ENCODE measurements around the gene B3GNT9. TPM values are rescaled to one million over a fixed set of nuclear protein-coding genes. Genes with fewer than 3 reads are reported as not detected.

The B3GNT9 gene
- total RNA-seq, 1 donor from 2014 or later: 57.4 TPM

DNA sequence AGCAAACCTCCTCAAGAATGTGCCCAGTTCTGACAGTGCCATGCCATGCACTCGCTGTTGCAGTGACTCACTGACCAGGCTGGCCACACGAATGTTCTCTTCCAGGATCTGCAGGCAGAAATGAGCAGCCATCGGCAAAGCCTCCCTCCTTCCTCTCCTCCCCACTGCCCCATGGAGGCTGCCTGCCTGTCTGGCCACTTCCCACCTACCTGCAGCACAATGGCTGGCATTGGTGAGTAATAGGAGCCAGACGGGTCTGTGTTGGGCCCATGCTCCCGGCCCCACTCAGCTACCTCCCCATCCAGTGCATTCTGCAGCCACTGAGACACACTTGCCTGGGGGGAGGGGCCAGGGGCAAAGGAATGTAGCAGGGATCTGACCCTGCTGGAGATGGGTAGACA lies 35.8 kb upstream of the B3GNT9 start:
- peak; percentile 87 for DNase-seq (ENCODE audit: low read depth)

DNA sequence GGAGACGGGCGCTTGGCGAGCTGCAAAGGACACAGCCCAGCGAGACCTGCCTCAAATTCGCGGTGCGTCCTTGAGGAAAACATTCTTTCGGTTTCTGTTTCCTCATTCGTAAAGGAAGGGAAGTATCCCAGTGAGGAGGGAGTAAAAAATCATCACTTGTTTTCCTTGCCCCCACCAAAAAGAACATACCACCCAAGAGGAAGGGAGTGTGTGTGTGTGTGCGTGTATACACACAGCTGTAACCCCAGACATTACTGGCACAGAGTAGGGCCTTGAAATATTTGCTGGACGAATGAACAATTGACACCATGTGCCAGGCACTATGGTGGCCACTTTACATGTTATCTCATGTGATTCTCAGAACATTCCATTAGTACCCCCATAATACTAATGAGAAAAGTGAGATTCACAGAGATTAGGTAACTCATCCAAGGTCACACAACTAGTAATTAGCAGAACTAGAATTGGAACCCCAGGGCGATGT lies 34.9 kb upstream of the B3GNT9 start:
- no peak for DNase-seq (ENCODE audit: low read depth)

DNA sequence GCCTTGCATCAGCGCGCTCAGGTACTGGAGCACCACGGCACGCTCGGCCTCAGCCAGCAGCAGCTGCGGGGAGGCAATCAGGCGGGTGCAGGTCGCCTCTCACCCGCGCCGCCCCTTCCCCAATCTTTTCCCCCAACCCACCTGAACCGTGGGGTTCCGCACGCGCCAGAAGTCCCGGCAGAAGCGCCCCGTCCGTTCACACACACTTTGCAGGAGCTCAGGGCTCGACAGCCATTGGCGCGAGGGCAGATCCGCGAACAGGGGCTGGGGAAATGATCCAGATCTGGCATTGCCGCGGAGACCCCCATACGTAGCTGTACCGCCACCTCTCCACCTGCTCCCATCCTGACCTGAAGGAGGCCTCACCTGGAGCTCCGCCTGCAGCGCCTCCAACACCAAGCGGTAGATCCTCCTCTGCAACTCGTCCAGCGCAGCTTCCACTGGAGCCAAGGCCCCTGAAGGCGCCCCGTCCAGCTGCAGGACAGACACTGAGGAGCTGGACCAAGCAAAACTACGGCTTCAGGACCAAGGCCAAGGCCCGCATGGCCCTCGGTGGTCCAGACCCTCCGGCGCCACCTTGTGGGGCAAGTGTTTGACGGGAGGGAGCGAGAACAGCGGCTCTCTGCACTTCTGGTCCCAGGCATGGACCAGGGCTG lies 34.3 kb upstream of the B3GNT9 start:
- peak; percentile 95 for DNase-seq (ENCODE audit: low read depth)

DNA sequence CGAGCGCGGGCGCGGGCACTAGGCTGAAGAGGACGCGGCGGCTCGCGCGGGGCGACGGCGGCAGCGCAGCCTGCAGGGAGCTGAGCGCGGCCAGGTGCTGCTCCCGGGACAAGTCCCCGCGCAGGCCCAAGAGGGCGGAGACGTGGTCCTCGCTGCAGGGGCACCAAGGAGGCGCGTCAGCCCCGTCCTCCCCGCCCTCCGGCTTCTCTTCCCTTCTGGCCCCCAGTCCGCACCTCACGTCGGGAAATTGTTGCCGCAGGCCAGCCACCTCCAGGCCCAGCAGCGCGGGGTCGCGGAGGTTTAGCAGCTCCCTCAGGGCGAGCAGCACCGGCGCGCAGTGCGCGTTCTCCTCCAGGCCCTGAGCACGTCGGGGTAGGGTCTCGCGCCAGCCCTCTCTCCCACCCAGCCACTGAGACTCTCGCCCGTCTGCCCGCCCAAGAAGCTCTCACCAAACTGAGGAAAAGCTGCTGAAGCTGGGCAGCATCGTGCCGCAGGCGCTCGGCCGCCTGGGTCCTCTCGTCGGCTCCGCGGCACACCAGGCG lies 33.7 kb upstream of the B3GNT9 start:
- DNase-seq (ENCODE audit: low read depth): no peak

DNA sequence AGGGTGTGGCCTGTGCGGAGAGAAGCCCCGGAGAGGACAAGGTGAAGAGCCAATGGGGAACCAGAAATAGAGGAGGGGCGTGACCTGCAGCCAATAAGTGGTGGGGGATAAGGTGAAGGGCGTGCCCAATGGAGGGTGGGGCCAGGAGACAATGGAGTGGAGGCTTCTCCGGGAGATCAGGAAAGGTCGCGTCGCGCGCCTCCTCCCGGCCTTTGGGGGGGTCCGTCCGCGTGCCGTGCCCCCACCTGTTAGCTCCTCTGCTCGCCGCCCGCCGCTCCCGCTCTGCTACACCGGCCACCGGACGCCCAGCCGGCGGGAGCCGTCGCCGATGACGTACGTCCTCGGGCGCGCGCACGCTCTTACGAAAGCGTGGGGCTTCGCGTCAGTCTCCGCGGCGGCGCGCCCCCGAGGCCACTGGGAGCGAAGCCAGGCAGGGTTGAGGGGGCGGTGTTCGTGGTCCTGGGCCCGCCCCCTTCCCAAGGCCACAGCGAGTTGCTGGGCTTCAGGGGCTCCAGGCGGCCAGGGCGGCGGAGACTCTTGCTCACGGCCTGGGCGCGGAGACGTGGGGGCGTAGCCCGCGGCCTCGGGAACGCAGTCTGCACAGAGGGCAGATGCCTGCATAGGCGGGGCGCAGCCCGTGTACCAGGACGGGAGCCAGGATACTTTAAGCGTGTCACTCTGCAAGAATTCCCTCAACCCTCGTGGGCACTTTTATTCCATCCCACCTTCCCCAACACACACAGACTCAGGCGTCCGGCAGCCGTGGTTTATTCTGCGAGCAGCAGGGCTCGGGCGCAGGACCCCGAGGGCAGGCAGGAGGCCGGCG lies 33.0 kb upstream of the B3GNT9 start, which contains the start of gene MATCAP1:
TSS of gene MATCAP1 (minus strand) at position 337 of the 826 bp plus-strand sequence. CDS start 3,353 bp downstream, outside the sequence.
- DNase-seq (ENCODE audit: low read depth): peak; percentile 98

DNA sequence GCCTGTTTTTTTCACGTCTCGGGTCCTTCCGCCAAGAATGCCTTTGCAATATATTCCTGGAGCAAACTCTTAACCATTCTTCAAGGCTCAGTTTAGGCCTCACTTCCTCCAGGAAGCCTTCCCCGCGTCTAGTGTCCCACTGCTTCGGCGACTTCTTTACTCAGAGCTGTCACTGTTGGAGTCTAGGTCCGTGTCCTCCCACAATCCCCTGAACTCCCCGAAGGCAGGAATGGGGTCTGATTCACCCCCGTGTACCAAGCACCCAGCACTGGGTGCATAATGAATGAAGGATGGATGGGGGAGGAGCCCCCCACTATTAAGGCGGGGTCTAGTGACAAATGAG lies 32.5 kb upstream of the B3GNT9 start:
- DNase-seq (ENCODE audit: low read depth): no peak

DNA sequence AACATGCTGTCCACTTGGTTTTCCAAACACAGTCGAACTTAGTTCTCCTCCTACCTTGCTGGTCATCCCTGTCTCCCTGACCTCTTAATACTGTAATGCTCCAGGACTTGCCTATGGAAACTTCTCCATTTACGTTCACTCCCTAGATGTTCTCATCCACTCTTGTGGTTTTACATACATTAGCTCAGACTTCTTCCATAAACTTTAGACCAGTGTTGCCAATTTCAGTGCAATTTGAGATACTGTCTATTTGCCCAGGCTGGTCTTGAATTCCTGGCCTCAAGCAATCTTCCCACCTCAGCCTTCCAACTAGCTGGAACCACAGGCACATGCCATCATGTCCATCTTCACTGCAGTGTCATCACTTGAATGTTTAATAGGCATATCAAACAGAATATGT lies 31.5 kb upstream of the B3GNT9 start:
- no peak for DNase-seq (ENCODE audit: low read depth)

DNA sequence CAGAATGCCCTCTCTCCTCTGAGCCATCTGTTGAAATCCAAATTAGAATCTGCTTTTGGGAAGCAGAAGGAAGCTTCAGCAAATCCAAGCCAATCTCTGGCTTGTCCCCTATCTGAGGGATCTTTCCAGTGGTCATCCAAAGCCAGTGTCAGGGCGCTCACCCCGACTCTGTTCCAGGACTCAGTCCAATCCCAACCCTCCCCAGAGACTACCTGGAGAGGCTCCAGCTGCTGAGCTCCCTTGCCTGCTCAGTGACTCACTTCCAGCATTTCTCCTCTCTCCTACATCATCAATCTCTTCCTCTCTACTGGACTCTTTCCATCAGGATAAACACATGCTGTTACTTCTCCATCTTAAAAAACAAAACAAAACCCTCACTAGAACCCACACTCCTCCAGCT lies 30.5 kb upstream of the B3GNT9 start:
- DNase-seq (ENCODE audit: low read depth): peak; percentile 68

DNA sequence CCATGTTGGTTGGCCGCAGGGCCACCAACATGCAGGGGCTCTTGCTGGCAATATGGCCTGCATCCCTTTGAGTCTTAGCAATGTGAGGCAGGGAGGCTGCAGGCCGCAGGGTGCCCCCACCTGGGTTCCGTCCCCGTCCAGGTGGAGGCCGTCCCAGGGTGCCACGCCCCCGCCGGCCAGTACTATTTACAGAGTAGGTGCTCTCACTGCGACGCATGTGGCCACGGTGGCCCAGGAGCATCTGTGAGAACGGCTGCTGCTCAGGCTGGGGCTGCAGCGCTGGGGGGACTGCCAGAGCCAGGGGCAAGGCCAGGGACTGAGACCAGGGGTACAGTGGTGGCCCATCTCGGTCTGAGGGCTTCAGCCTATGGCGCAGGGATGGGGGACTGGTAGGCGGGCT lies 29.4 kb upstream of the B3GNT9 start:
- DNase-seq (ENCODE audit: low read depth): no peak

DNA sequence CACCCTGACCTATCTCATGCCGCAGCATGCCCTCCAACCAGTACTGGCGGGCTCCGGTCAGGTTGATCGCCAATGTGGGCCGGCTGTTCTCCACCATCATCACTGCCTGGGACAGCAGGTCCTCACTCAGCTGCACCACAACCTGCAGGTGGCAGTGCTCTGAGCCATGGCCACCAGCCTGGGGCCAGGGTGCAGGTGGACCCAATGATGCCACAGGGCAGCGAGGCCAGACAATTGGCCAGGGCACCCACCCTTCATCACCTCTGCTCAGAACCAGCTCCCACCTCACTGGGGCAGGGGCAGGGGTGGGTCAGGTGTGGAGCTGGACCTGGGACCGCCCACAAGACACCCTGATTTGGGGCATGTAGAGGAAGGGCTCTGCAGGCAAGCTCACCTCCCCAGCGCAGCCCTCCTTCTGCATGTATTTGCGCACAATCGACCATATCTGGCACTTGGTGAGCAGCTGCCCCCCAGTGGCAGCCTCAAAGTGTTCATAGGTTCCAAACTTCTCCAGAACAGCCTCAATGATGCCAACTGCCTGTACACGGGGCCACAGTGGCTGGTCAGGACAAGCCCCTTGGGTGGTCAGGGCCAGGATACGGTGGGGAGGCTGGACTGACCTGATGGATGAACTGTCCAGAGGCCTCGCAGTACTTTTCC lies 28.8 kb upstream of the B3GNT9 start:
- DNase-seq (ENCODE audit: low read depth): no peak

DNA sequence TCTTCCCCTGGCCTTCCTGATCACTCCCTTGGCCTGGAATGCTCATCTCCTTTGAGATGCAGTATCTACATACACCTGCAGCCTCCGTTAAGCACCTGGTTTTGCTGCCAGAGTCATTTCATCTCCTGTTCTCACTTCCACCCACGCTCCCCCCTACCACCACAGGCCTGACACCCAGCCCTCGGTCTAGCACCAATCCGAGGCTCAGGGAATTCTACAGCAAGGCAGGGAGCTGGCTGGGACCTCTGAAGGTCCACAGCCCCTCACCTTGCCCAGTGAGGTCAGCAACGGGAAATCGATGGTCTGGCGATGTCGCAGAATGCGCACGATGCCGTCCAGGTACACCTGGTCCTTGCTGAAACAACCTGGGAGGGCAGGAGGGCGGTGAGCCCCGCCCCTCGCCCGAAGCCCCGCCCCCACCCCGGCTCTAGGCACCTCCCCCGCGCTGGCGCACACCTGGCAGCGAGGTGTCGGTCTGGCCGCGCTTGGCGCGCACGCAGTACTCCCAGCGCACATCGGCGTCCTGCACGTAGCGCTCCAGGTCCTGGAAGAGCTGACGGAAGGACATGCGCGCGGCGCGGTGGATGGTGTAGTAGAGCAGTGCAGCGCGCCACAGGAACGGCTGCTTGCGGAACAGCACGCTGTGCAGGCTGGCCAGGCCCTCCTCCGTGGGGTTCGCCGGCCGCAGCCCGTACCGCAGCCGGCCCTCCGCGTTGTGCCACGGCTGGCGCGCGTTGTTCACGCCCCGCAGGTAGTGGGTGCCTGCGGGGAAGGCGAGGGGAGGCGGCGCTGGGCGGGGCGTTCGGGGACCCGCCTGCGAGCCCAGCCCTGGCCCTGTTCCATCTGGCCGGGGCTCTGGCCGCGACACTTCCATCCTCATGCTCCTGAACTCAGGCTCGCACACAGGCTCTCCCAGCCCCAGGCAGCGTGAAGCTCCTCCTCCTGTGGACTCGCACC lies 27.2 kb upstream of the B3GNT9 start:
- DNase-seq (ENCODE audit: low read depth): no peak

DNA sequence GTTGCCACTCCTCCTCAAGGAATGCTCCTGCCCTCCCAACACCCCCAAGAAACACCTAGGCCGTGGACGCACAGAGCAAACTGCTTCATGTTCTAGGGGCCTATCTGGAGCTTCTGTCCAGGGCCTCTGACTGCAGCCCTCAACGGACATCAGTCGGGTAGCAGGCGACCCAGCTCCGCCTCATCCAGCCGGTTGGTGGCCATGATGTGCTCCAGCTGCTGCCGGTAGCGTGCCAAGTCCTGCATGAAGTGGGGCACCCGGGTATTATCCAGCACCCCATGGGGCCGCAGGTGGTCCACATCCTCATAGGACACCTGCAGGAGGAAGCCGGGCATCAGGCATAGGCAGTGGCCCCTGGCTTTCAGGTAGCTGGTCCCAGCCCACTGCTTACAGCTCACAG lies 25.9 kb upstream of the B3GNT9 start:
- DNase-seq (ENCODE audit: low read depth): no peak

DNA sequence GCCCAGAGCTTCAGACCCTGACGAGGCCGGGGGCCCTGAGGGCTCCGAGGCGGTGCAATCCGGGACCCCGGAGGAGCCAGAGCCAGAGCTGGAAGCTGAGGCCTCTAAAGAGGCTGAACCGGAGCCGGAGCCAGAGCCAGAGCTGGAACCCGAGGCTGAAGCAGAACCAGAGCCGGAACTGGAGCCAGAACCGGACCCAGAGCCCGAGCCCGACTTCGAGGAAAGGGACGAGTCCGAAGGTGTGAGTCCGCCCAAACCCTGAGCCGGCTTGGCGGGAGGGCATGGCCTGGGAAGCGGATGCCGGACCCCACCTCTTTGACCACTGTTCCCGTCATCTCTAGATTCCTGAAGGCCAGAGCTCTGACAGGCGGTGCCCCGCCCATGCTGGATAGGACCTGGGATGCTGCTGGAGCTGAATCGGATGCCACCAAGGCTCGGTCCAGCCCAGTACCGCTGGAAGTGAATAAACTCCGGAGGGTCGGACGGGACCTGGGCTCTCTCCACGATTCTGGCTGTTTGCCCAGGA lies 24.0 kb upstream of the B3GNT9 start:
- DNase-seq (ENCODE audit: low read depth): no peak

DNA sequence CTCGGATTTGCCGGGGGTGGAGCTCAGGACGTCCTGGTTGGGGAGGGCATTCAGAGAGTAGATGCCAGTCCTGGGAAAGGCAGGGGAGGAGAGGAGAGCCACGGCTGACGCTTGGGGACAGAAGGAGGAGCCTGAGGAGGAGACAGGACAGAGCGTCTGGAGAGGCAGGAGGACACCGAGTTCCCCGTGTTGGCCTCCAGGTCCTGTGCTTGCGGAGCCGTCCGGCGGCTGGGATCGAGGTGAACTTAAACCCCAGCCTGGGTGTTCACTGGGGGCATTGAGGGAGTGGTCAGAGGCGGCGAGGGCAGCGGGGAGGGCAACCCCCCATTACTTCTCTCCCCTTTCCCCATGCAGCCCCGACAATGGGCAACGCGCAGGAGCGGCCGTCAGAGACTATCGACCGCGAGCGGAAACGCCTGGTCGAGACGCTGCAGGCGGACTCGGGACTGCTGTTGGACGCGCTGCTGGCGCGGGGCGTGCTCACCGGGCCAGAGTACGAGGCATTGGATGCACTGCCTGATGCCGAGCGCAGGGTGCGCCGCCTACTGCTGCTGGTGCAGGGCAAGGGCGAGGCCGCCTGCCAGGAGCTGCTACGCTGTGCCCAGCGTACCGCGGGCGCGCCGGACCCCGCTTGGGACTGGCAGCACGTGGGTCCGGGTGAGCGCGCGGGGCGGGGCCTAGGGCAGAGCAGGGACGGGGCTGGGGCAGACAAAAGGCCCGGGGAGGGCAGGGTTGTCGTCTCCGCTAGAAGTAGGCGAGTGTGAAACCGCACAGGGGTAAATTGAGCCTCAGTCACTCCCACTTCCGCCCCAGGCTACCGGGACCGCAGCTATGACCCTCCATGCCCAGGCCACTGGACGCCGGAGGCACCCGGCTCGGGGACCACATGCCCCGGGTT lies 23.3 kb upstream of the B3GNT9 start:
- DNase-seq (ENCODE audit: low read depth): peak; percentile 93

DNA sequence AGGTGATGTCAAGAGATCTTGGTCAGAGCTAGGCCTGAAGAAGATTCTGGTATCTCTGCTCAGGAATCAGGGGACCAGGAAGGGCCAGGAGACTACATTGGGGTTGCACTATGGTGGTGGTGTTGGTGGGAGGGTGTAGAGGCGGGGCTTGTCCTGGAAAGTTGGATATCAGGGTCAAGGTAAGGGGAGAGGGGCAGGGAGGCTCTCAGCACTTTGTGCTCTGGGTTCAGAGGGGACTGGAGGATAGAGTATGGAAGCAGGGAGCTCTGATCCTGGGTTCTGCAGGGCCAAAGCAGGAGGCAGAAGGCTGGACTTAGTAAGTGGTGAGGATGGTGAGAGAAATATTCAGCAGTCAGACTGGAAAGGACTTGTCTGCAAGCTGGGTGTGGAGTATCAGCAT lies 22.5 kb upstream of the B3GNT9 start:
- DNase-seq (ENCODE audit: low read depth): no peak

DNA sequence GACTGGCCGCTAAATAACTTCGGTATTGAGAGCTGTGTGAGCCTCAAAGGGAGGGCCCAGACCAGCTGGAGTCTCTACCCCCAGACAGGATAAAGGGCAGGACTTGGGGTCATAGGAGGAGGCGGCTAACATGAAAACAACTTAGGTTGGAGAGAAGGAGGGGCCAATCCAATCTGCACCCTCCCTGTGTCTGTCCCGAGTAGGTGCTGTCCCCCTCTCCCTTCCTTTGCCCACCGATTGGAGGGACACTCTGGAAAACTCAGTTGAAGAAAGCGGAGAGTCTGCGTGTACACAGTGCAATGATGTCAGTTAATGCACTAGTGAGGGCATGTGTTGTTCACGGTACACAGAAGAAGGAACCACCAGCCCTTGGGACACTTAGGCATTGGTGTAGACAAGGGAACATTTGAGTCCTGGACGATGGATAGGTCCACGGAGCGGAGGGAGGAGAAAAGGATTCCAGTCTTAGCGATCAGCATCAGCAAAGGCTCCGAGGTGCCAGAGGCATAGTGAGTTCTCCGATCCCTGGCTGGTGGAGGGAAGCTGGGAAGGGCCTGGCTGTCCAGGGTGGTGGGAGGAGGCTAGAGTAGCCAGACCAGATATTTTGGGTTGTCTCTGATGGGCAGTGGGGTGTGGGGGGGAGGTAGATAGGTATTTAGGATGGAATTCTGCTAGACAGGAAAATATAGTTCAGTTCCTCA lies 20.3 kb upstream of the B3GNT9 start:
- no peak for DNase-seq (ENCODE audit: low read depth)

DNA sequence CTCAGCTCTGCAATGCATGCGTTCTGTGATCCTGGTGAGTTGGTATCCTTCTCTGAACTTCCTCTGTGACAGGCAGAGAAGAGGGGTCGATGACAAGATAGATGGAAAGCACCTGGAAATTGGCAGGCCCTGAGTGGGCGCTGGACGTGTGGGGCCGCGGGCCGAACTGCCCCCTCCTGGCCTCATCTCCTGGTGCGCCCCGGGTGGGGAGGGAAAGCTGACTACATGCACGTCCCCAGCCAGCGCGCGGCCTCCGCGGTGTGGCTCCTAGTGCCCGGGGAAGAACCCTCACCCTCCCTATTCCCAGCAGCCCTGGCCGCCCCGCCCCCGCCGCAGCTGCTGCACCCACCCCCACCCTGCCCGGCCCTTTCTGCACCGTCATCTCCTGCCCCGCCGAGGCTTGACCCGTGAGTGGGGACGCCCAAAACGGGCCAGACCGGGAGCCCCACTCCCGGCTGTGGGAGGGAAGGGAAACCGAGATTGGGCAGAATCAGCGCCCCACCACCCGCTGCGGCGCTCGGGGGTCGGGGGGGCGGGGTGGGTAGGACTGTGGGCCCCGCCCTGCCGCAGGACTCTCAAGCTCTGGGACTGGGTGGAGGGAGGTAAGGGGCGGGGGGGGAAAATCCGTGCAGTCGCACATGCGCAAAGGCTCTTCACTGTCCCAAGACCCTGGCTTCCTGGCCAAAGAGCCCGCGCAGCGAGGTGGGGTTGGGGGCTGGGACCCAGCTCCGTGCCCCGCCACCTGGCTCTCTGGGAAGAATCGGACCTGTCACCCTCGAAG lies 19.6 kb upstream of the B3GNT9 start, which contains the start of gene NOL3:
TSS of gene NOL3 (plus strand) at position 371 of the 781 bp plus-strand sequence.
- DNase-seq (ENCODE audit: low read depth): peak; percentile 93

DNA sequence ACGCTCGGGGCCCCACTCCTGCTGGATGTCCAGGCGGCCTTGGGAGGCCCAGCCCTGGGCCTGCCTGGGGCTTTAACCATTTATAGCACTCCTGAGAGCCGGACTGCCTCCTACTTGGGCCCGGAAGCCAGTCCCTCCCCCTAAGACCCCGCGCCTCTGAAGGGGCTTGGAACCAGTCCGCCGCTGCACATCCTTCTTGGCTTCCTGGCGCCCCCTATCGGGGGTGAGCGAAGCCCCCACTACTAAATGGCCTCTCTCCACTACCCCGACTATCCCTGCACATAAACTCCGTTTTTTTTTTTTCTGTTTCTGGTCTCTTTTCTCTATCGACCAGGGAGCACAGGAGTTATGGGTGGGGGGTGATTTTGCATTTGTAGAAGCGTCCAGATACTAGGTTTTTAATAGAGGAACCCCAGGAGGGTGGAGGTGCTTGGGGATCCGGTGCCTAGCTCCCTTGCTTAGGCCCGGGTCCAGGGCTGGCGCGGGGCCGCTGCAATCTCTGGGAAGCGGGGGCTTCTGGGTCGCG lies 18.9 kb upstream of the B3GNT9 start:
- DNase-seq (ENCODE audit: low read depth): peak; percentile 56

All from myocyte (in vitro differentiated cells).